Measurements from ENCODE around the gene SLC28A1. TPM values are rescaled to one million over a fixed set of nuclear protein-coding genes. Genes with fewer than 3 reads are reported as not detected.

SLC28A1 gene
- total RNA-seq, 1 donor from 2014 or later: not detected

- no peak overlapping the region for H3K9ac ChIP-seq (ENCODE audit: low read length)
- FAIRE-seq: no peak
- H3K79me2 ChIP-seq (ENCODE audit: insufficient read depth, low read length): no peaks in the 10 kb centered on the region
- H3K4me3 ChIP-seq (ENCODE audit: insufficient read depth, low read depth, low read length): no peak overlapping the region
- H3K27ac Mint-ChIP-seq (ENCODE audit: unreplicated experiment): no peak overlapping the region
- H3K4me1 ChIP-seq (ENCODE audit: insufficient read depth, low read length): no peaks in the 10 kb centered on the region
- no peaks in the 10 kb centered on the region for H4K20me1 ChIP-seq (ENCODE audit: insufficient read depth, low read length)
- peaks cover 12% of the 10 kb centered on the region for H3K36me3 Mint-ChIP-seq (ENCODE audit: low read depth, unreplicated experiment)
- H3K4me3 Mint-ChIP-seq (ENCODE audit: unreplicated experiment): no peak overlapping the region
- no peaks in the 10 kb centered on the region for H3K9me3 Mint-ChIP-seq (ENCODE audit: unreplicated experiment)
- DNase-seq (ENCODE audit: low read depth): peak; percentile 6
- TF ChIP-seq CTCF (IDR thresholded peaks at IDR 0.05; ENCODE audit: insufficient read depth, low read depth, low read length): no peak
- no peak for TF ChIP-seq EZH2 (IDR thresholded peaks at IDR 0.05; ENCODE audit: insufficient read depth, low read length)
- no peak overlapping the region for H3K4me2 ChIP-seq (ENCODE audit: low read length)
- no peaks in the 10 kb centered on the region for H3K4me1 Mint-ChIP-seq (ENCODE audit: low read depth, unreplicated experiment)
- H2AFZ ChIP-seq (ENCODE audit: low read depth, low read length): no peak overlapping the region
- H3K27ac ChIP-seq (ENCODE audit: low read depth, low read length): no peak overlapping the region
- H3K36me3 ChIP-seq (ENCODE audit: insufficient read depth, low read length): no peaks in the 10 kb centered on the region
- H3K9me3 ChIP-seq (ENCODE audit: insufficient read depth, low read depth, low read length): no peaks in the 10 kb centered on the region
- H3K27me3 ChIP-seq (ENCODE audit: insufficient read depth, low read length): no peaks in the 10 kb centered on the region
- peaks cover 3% of the 10 kb centered on the region for H3K27me3 Mint-ChIP-seq (ENCODE audit: low read depth, unreplicated experiment)
Observed at GRCh38 chr15:84863565-84864443, 20.7 kb upstream of the SLC28A1 start.

- H2AFZ ChIP-seq (ENCODE audit: low read depth, low read length): no peak overlapping the region
- H3K27ac ChIP-seq (ENCODE audit: low read depth, low read length): no peak overlapping the region
- peaks cover 8% of the 10 kb centered on the region for H3K27me3 Mint-ChIP-seq (ENCODE audit: low read depth, unreplicated experiment)
- H3K79me2 ChIP-seq (ENCODE audit: insufficient read depth, low read length): no peaks in the 10 kb centered on the region
- H3K36me3 ChIP-seq (ENCODE audit: insufficient read depth, low read length): no peaks in the 10 kb centered on the region
- H3K4me3 Mint-ChIP-seq (ENCODE audit: unreplicated experiment): no peak overlapping the region
- H3K4me2 ChIP-seq (ENCODE audit: low read length): no peak overlapping the region
- no peaks in the 10 kb centered on the region for H3K4me1 ChIP-seq (ENCODE audit: insufficient read depth, low read length)
- H3K36me3 Mint-ChIP-seq (ENCODE audit: low read depth, unreplicated experiment): peaks cover 14% of the 10 kb centered on the region
- H3K9me3 ChIP-seq (ENCODE audit: insufficient read depth, low read depth, low read length): no peaks in the 10 kb centered on the region
- TF ChIP-seq EZH2 (IDR thresholded peaks at IDR 0.05; ENCODE audit: insufficient read depth, low read length): no peak
- TF ChIP-seq CTCF (IDR thresholded peaks at IDR 0.05; ENCODE audit: insufficient read depth, low read depth, low read length): no peak
- no peak overlapping the region for H3K27ac Mint-ChIP-seq (ENCODE audit: unreplicated experiment)
- no peaks in the 10 kb centered on the region for H4K20me1 ChIP-seq (ENCODE audit: insufficient read depth, low read length)
- H3K4me3 ChIP-seq (ENCODE audit: insufficient read depth, low read depth, low read length): no peak overlapping the region
- no peak for FAIRE-seq
- no peaks in the 10 kb centered on the region for H3K27me3 ChIP-seq (ENCODE audit: insufficient read depth, low read length)
- DNase-seq (ENCODE audit: low read depth): no peak
- H3K9me3 Mint-ChIP-seq (ENCODE audit: unreplicated experiment): no peaks in the 10 kb centered on the region
- no peak overlapping the region for H3K9ac ChIP-seq (ENCODE audit: low read length)
- H3K4me1 Mint-ChIP-seq (ENCODE audit: low read depth, unreplicated experiment): no peaks in the 10 kb centered on the region
Observed at GRCh38 chr15:84864444-84864795, 20.0 kb upstream of the SLC28A1 start.

DNA sequence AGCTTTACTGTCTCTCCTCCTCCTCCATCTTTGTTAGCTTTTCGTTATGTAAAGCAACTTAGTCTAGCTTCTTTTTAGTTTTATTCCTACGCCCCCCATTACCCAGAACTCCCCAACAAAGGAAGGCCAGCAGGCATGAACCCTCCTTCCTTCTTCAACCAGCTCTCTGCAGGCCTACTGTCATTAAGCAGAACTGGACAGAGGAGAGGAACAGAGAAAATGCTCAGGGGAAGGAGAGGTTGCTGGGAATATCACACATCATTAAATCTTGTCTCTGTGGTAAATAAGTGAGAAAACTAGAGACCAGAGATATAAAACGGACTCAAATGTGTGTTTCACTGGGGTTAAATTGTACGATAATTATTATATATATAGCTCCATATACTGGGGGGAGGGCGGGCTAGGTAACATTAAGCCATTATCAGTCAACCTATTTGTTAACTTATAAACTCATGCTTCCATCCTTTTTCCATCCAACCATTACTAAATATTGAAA is 19.3 kb upstream of the SLC28A1 start:
- no peak overlapping the region for H3K27ac ChIP-seq (ENCODE audit: low read depth, low read length)
- no peak overlapping the region for H3K4me2 ChIP-seq (ENCODE audit: low read length)
- H3K27ac Mint-ChIP-seq (ENCODE audit: unreplicated experiment): no peak overlapping the region
- TF ChIP-seq CTCF (IDR thresholded peaks at IDR 0.05; ENCODE audit: insufficient read depth, low read depth, low read length) (no peak), EZH2 (IDR thresholded peaks at IDR 0.05; ENCODE audit: insufficient read depth, low read length) (no peak)
- no peak overlapping the region for H3K4me3 Mint-ChIP-seq (ENCODE audit: unreplicated experiment)
- no peaks in the 10 kb centered on the region for H3K4me1 Mint-ChIP-seq (ENCODE audit: low read depth, unreplicated experiment)
- no peaks in the 10 kb centered on the region for H3K27me3 ChIP-seq (ENCODE audit: insufficient read depth, low read length)
- DNase-seq (ENCODE audit: low read depth) (no peak), FAIRE-seq (no peak)
- H3K79me2 ChIP-seq (ENCODE audit: insufficient read depth, low read length): no peaks in the 10 kb centered on the region
- H3K36me3 Mint-ChIP-seq (ENCODE audit: low read depth, unreplicated experiment): peaks cover 15% of the 10 kb centered on the region
- no peaks in the 10 kb centered on the region for H4K20me1 ChIP-seq (ENCODE audit: insufficient read depth, low read length)
- no peaks in the 10 kb centered on the region for H3K36me3 ChIP-seq (ENCODE audit: insufficient read depth, low read length)
- no peak overlapping the region for H3K9ac ChIP-seq (ENCODE audit: low read length)
- no peak overlapping the region for H3K4me3 ChIP-seq (ENCODE audit: insufficient read depth, low read depth, low read length)
- H3K4me1 ChIP-seq (ENCODE audit: insufficient read depth, low read length): no peaks in the 10 kb centered on the region
- no peak overlapping the region for H2AFZ ChIP-seq (ENCODE audit: low read depth, low read length)
- H3K9me3 Mint-ChIP-seq (ENCODE audit: unreplicated experiment): no peaks in the 10 kb centered on the region
- H3K9me3 ChIP-seq (ENCODE audit: insufficient read depth, low read depth, low read length): no peaks in the 10 kb centered on the region
- H3K27me3 Mint-ChIP-seq (ENCODE audit: low read depth, unreplicated experiment): peaks cover 8% of the 10 kb centered on the region
